ENCODE results near the gene GSTM4. TPM values are rescaled to one million over a fixed set of nuclear protein-coding genes. Genes with fewer than 3 reads are reported as not detected.
A peak's percentile ranks its signal among the peaks of the same experiment; 100 is the strongest.

The GSTM4 gene
- total and polyA plus RNA-seq, 4 experiments from 2014 or later, result 1.7 to 14.2 (median 11.5) TPM

DNA sequence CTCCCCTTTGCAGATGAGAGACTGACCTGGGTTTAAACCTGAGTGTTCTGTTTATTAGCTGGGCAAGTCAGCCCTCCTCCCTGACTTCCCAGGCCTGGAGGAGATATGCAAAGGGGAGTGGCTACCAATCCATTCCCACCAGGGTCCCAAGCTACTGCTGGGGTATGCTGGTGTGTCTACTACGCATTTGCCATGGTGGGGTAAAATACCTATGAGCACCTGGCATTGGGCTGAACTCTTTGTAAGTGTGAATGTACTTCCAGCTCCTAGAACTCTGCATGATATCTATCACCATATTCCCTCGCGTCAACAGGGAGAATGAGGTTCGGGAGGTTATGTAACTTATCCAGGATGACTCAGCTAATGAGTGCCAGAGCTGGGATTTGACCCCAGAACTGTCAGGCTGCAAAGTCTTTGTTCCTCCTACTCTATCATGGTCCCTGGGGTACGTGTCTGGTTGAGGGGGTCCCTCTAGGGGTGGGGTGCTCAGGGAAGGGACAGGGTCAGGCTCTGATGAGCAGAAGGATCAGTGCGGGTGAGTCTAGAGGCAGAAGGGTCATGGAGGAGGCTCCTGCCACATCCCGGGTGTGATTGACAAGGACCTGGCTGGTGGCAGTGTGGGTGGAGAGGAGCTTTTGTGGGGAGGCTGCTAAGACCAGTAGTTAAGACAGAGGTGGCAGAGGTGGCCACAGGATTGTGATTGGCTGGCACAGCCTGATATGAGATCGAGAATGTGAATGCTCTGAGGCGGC lies 19.5 kb upstream of the GSTM4 start:
- H3K27me3 ChIP-seq (ENCODE audit: insufficient read depth, low read length), result no peaks in the 10 kb centered on the region
- no peak for DNase-seq
- POLR2A ChIA-PET (ENCODE audit: partially characterized antibody), result interaction anchor here (1.2 to 6.0 kb wide), 3 partner anchors 17 to 90 kb away, joined by 3 to 41 read pairs (median 6); partner anchors contain the start of genes AMPD2, GNAI3 and GNAT2

DNA sequence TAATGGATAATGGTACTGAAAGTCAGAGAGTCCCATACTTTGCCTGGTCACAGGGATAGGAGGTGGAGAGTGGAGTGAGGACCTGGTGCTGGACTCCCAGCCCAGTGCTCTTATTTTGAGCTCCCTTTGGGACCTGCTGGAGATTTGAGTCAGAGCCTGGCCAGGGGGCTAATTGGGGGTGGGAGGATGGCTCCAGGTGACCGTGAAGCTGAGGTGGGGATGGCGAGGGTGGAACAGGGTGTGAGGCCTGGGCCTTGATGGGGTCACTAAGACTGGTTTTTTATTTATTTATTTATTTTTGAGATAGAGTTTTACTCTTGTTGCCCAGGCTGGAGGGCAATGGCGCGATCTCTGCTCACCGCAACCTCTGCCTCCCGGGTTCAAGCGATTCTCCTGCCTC lies 18.5 kb upstream of the GSTM4 start:
- H3K27ac ChIP-seq (ENCODE audit: low read depth, low read length), result no peak overlapping the region
- H3K36me3 Mint-ChIP-seq, result peaks cover 0 to 3% of the 10 kb centered on the region in 2 donors
- POLR2A ChIA-PET (ENCODE audit: partially characterized antibody), result interaction anchor here (1.2 to 6.0 kb wide), 2 partner anchors 89 to 91 kb away, joined by 3 to 41 read pairs; partner anchors contain the start of gene GNAI3
- no peak overlapping the region for H3K27ac Mint-ChIP-seq
- DNase-seq, result no peak
- CTCF ChIA-PET (ENCODE audit: partially characterized antibody), result interaction anchor here (1.0 to 20.3 kb wide), 9 partner anchors 9 to 409 kb away, joined by 3 to 394 read pairs (median 13); partner anchors contain the start of genes AHCYL1 and GPR61
- H3K9me3 Mint-ChIP-seq, result no peaks in the 10 kb centered on the region
- peak overlapping the region in 1 of 8 donors; percentile 58 for H3K4me3 Mint-ChIP-seq
- H3K4me1 ChIP-seq (ENCODE audit: insufficient read depth, low read length), result peaks cover 21% of the 10 kb centered on the region
- peaks cover 13 to 26% (median 17%) of the 10 kb centered on the region in 4 donors for H3K4me1 Mint-ChIP-seq
- peaks cover 0 to 2% of the 10 kb centered on the region in 2 donors for H3K27me3 Mint-ChIP-seq
- no peaks in the 10 kb centered on the region for H3K9me3 ChIP-seq (ENCODE audit: control insufficient read depth in 1 of 2, low read length in 2 of 2)
- H3K27me3 ChIP-seq (ENCODE audit: insufficient read depth, low read length), result no peaks in the 10 kb centered on the region
- H3K4me3 ChIP-seq (ENCODE audit: low read length in 2 of 2), result no peak overlapping the region
- H3K36me3 ChIP-seq (ENCODE audit: insufficient read depth, low read length), result no peaks in the 10 kb centered on the region
- intact Hi-C loops (cut with micrococcal nuclease), result no loop called here

More for the DNA sequence above, 19.5 kb upstream of the GSTM4 start:
- Mint-ChIP-seq H3K4me3 (no peak overlapping the region), H3K4me1 (peaks cover 13 to 26% (median 17%) of the 10 kb centered on the region in 4 donors), H3K9me3 (no peaks in the 10 kb centered on the region), H3K36me3 (peaks cover 0 to 9% of the 10 kb centered on the region in 2 donors), H3K27me3 (peaks cover 0 to 2% of the 10 kb centered on the region in 2 donors), H3K27ac (no peak overlapping the region)
- H3K27ac ChIP-seq (ENCODE audit: low read depth, low read length), result no peak overlapping the region
- intact Hi-C loops (cut with micrococcal nuclease), result no loop called here
- H3K4me3 ChIP-seq (ENCODE audit: low read length in 2 of 2), result no peak overlapping the region
- CTCF ChIA-PET (ENCODE audit: partially characterized antibody), result interaction anchor here (0.8 to 20.3 kb wide), 9 partner anchors 8 to 408 kb away, joined by 3 to 394 read pairs (median 13); partner anchors contain the start of genes AHCYL1, GNAI3 and GPR61
- no peaks in the 10 kb centered on the region for H3K9me3 ChIP-seq (ENCODE audit: control insufficient read depth in 1 of 2, low read length in 2 of 2)
- peaks cover 4% of the 10 kb centered on the region for H3K36me3 ChIP-seq (ENCODE audit: insufficient read depth, low read length)
- peaks cover 21% of the 10 kb centered on the region for H3K4me1 ChIP-seq (ENCODE audit: insufficient read depth, low read length)

DNA sequence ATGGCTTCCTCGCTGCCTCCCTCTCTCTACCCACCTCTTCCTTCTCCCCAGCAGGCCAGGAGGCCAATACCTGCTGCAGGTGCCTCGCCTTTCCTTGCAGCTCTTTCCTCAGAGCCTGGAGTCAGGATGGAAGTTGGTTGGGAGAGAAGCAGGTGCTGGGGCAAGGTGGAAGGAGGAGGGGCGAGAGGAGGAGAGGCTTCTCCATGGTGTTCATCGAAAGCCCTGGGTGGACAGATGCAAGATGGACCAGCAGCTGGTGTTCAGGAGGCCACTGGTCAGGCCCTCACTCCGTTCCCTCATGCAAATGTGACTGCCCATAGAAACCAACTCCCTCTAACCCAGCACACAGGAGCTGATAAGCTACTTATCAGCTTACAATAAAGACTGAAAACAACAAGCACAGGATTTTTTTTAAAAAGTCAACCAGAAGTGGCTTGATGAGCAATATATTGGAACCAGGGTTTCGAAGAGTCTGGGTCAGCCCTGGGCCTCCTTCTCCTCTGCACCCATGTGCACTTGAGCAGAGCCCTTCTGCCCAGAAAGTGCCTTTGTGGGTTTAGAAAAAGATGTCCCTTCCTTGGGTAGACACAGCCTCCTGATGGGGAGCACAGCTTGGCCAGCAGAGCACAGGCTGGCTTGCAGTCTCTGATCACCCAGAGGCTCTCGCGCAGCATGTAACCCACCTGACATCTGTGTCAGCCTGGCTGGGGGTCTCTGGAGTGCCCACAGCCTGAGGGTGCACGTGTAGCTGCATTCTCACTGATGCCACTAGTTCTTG lies 16.6 kb upstream of the GSTM4 start:
- H3K27me3 Mint-ChIP-seq, result peaks cover 0 to 2% of the 10 kb centered on the region in 2 donors
- H3K27ac Mint-ChIP-seq, result no peak overlapping the region
- peaks cover 28% of the 10 kb centered on the region for H3K4me1 ChIP-seq (ENCODE audit: insufficient read depth, low read length)
- no peaks in the 10 kb centered on the region for H3K36me3 Mint-ChIP-seq
- H3K36me3 ChIP-seq (ENCODE audit: insufficient read depth, low read length), result no peaks in the 10 kb centered on the region
- H3K9me3 ChIP-seq (ENCODE audit: control insufficient read depth in 1 of 2, low read length in 2 of 2), result no peaks in the 10 kb centered on the region
- H3K27ac ChIP-seq (ENCODE audit: low read depth, low read length), result no peak overlapping the region
- H3K4me3 Mint-ChIP-seq, result no peak overlapping the region
- intact Hi-C loops (cut with micrococcal nuclease), result no loop called here
- H3K4me1 Mint-ChIP-seq, result peaks cover 13 to 30% (median 21%) of the 10 kb centered on the region in 4 donors
- peak in 1 of 5 donors; percentile 27 for DNase-seq
- ChIA-PET CTCF (ENCODE audit: partially characterized antibody) (interaction anchor here (0.7 to 20.3 kb wide), 45 partner anchors 10 to 412 kb away, joined by 3 to 394 read pairs (median 6); partner anchors contain the start of genes AHCYL1, AMPD2, CYB561D1 and GNAI3), POLR2A (ENCODE audit: partially characterized antibody) (interaction anchor here (0.8 to 6.0 kb wide), 5 partner anchors 16 to 136 kb away, joined by 5 to 41 read pairs (median 17); partner anchors contain the start of genes GNAI3 and GSTM4)
- no peaks in the 10 kb centered on the region for H3K9me3 Mint-ChIP-seq
- H3K4me3 ChIP-seq (ENCODE audit: low read length in 2 of 2), result no peak overlapping the region
- H3K27me3 ChIP-seq (ENCODE audit: insufficient read depth, low read length), result no peaks in the 10 kb centered on the region

DNA sequence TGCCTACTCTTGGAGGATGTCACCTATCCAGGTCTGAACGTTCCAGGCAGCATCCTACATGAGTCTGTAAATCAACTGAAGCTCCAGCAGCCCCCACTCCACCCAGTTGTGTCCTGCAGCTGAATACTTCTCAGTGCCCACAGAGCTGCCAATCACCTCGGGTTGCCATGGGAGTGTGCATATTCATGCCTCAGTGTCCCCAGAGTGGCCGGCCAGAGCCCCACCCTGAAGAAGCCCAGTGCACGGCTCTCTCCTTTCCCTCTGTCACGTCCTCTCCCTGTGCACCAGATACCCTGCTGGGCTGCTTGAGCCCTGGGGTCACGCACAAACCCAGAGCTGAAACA lies 16.1 kb upstream of the GSTM4 start:
- Mint-ChIP-seq H3K9me3 (no peaks in the 10 kb centered on the region), H3K4me3 (no peak overlapping the region), H3K4me1 (peaks cover 7 to 24% (median 15%) of the 10 kb centered on the region in 4 donors), H3K27me3 (peaks cover 0 to 2% of the 10 kb centered on the region in 2 donors), H3K27ac (peak overlapping the region in 4 of 7 donors; percentile 8 to 66 (median 59)), H3K36me3 (no peaks in the 10 kb centered on the region)
- no peak overlapping the region for H3K4me3 ChIP-seq (ENCODE audit: low read length in 2 of 2)
- H3K36me3 ChIP-seq (ENCODE audit: insufficient read depth, low read length), result no peaks in the 10 kb centered on the region
- ChIA-PET POLR2A (ENCODE audit: partially characterized antibody) (interaction anchor here (0.6 to 6.0 kb wide), 8 partner anchors 16 to 344 kb away, joined by 3 to 41 read pairs (median 8); partner anchors contain the start of genes AHCYL1, AMPD2, GNAI3 and GNAT2), CTCF (ENCODE audit: partially characterized antibody) (interaction anchor here (0.7 to 20.3 kb wide), 62 partner anchors 9 to 412 kb away, joined by 3 to 394 read pairs (median 5); partner anchors contain the start of genes AHCYL1, AMPD2, CYB561D1 and GNAI3)
- H3K27me3 ChIP-seq (ENCODE audit: insufficient read depth, low read length), result no peaks in the 10 kb centered on the region
- peak in 1 of 5 donors; percentile 19 for DNase-seq
- peaks cover 22% of the 10 kb centered on the region for H3K4me1 ChIP-seq (ENCODE audit: insufficient read depth, low read length)
- no peaks in the 10 kb centered on the region for H3K9me3 ChIP-seq (ENCODE audit: control insufficient read depth in 1 of 2, low read length in 2 of 2)
- intact Hi-C loops (cut with micrococcal nuclease), result loop anchor here (1.0 to 5.0 kb wide), 3 partner anchors 94 to 822 kb away; partner anchors contain the start of gene CSF1
- H3K27ac ChIP-seq (ENCODE audit: low read depth, low read length), result no peak overlapping the region

DNA sequence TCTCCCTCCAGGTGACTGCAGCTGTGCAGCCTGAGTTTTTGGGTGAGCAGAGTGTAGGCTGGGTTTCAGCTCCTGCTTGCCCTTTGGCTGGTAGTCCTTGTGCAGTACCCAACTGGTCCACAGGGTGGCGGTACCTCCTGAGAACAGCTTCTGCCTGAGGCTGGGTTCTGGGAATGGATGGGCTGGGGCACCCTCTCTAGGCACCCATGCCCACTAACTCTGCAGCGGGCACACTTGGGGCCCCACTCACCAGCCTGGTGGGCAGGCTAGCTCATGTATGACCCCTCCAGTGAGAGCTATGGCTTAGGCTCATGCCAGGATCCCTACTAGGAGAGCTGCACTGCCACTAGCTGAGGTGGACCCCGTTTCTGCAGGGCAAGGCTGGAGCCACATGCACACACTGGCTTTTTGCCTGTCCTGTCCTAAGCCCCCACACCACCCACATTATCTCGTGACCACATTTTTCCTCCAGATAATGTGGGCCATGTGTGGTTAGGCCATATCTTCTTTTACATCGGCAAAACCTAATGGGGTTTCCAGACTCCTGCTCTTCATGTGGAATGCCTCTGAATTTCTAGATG lies 15.5 kb upstream of the GSTM4 start:
- POLR2A ChIA-PET (ENCODE audit: partially characterized antibody), result interaction anchor here (0.6 to 6.0 kb wide), 12 partner anchors 15 to 394 kb away, joined by 3 to 41 read pairs (median 4); partner anchors contain the start of genes AHCYL1, AMPD2, GNAI3 and GNAT2
- Histone ChIP-seq H3K9me3 (ENCODE audit: control insufficient read depth in 1 of 2, low read length in 2 of 2) (no peaks in the 10 kb centered on the region), H3K36me3 (ENCODE audit: insufficient read depth, low read length) (no peaks in the 10 kb centered on the region), H3K27ac (ENCODE audit: low read depth, low read length) (no peak overlapping the region), H3K27me3 (ENCODE audit: insufficient read depth, low read length) (no peaks in the 10 kb centered on the region), H3K4me1 (ENCODE audit: insufficient read depth, low read length) (peaks cover 17% of the 10 kb centered on the region), H3K4me3 (ENCODE audit: low read length in 2 of 2) (no peak overlapping the region)
- H3K36me3 Mint-ChIP-seq, result no peaks in the 10 kb centered on the region
- peak overlapping the region in 1 of 8 donors; percentile 3 for H3K4me3 Mint-ChIP-seq
- H3K27me3 Mint-ChIP-seq, result peaks cover 2% of the 10 kb centered on the region in 2 donors
- peak overlapping the region in 4 of 7 donors; percentile 8 to 66 (median 59) for H3K27ac Mint-ChIP-seq
- no peaks in the 10 kb centered on the region for H3K9me3 Mint-ChIP-seq
- CTCF ChIA-PET (ENCODE audit: partially characterized antibody), result interaction anchor here (0.7 to 20.3 kb wide), 69 partner anchors 9 to 406 kb away, joined by 3 to 394 read pairs (median 4); partner anchors contain the start of genes AHCYL1, AMPD2, CYB561D1 and GNAI3
- peaks cover 4 to 19% (median 11%) of the 10 kb centered on the region in 4 donors for H3K4me1 Mint-ChIP-seq
- intact Hi-C loops (cut with micrococcal nuclease), result loop anchor here (1.0 to 5.0 kb wide), 3 partner anchors 94 to 822 kb away; partner anchors contain the start of gene CSF1
- peak; percentile 77 to 85 (median 79) for DNase-seq

DNA sequence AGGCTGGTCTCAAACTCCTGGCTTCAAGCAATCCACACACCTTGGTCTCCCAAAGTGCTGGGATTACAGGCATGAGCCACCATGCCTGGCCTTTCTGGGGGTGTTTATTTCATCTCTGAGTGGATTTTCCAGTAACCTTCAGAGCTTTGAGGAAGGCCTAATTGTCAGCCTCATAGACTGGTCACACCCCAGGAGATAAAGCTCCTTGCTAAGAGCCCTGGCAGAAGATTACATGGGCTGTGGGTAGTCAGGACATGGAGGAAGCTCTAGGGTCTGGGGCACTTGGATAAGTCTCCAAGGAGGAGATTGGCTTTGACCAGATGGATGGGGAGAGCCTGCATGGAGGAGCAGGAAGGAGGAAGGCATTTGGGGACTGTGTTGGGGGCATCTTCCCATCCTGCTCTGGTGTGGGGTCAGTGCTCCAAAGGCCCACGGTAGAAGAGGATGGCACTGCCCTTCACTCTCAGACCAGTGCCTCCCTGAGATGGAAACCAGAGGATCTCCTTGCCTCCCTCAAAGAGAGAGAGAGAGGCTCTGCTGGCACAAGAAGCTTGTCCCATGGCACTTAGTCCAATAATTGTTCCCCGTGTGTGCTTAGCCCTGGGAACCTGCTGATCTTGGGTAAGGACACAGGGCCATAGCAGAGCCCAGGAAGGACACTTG lies 14.7 kb upstream of the GSTM4 start:
- CTCF ChIA-PET (ENCODE audit: partially characterized antibody), result interaction anchor here (0.7 to 20.3 kb wide), 45 partner anchors 8 to 405 kb away, joined by 3 to 394 read pairs (median 7); partner anchors contain the start of genes AHCYL1, AMPD2, CYB561D1 and GNAI3
- Histone ChIP-seq H3K9me3 (ENCODE audit: control insufficient read depth in 1 of 2, low read length in 2 of 2) (no peaks in the 10 kb centered on the region), H3K4me1 (ENCODE audit: insufficient read depth, low read length) (peaks cover 14% of the 10 kb centered on the region), H3K36me3 (ENCODE audit: insufficient read depth, low read length) (no peaks in the 10 kb centered on the region), H3K27me3 (ENCODE audit: insufficient read depth, low read length) (no peaks in the 10 kb centered on the region), H3K27ac (ENCODE audit: low read depth, low read length) (no peak overlapping the region), H3K4me3 (ENCODE audit: low read length in 2 of 2) (no peak overlapping the region)
- Mint-ChIP-seq H3K4me1 (peaks cover 4 to 14% (median 8%) of the 10 kb centered on the region in 4 donors), H3K9me3 (no peaks in the 10 kb centered on the region), H3K36me3 (no peaks in the 10 kb centered on the region), H3K27me3 (peaks cover 2% of the 10 kb centered on the region in 2 donors), H3K27ac (no peak overlapping the region), H3K4me3 (no peak overlapping the region)
- POLR2A ChIA-PET (ENCODE audit: partially characterized antibody), result interaction anchor here (0.7 to 6.0 kb wide), 9 partner anchors 14 to 343 kb away, joined by 3 to 41 read pairs (median 7); partner anchors contain the start of genes AHCYL1, AMPD2, GNAI3 and GNAT2
- peak in 1 of 5 donors; percentile 30 for DNase-seq
- intact Hi-C loops (cut with micrococcal nuclease), result loop anchor here (5.0 kb wide), 2 partner anchors 271 to 821 kb away; partner anchors contain the start of gene CSF1
